DOHH2 (cell line): ENCODE measurements around the gene MAMDC4.

Source experiments
- H3F3A ChIP-seq: fragments of 200-600 bp; sonication (generic), shearing (Covaris generic); 2 replicates; pipeline ENCODE4 v1.6.0; 2016; ENCODE audit warnings: antibody characterized with exemption, mild to moderate bottlenecking; ENCODE audit not compliant: control insufficient read depth, insufficient read depth
- H3K27ac ChIP-seq: fragments of 200-600 bp; sonication (generic); 2 replicates; pipeline ENCODE4 v1.5.1; 2014; ENCODE audit warnings: low read depth, mild to moderate bottlenecking, low read length, moderate library complexity
- H3K27me3 ChIP-seq: fragments of 200-600 bp; sonication (generic); 2 replicates; pipeline ENCODE4 v1.6.1; 2014; ENCODE audit warnings: mild to moderate bottlenecking, low read length, mixed read lengths; ENCODE audit not compliant: control insufficient read depth
- H3K36me3 ChIP-seq: fragments of 200-600 bp; sonication (generic); 2 replicates; pipeline ENCODE4 v1.6.1; 2014; ENCODE audit warnings: mild to moderate bottlenecking, low read length, moderate library complexity, mixed read lengths; ENCODE audit not compliant: control insufficient read depth
- H3K4me1 ChIP-seq: fragments of 200-600 bp; sonication (generic); 2 replicates; pipeline ENCODE4 v1.6.1; 2014; ENCODE audit warnings: mild to moderate bottlenecking, low read length, mixed read lengths; ENCODE audit not compliant: control insufficient read depth
- H3K4me2 ChIP-seq: fragments of 200-600 bp; sonication (generic); 2 replicates; pipeline ENCODE4 v1.6.0; 2014; ENCODE audit warnings: mild to moderate bottlenecking, low read length, moderate library complexity
- H3K4me3 ChIP-seq: fragments of 200-600 bp; sonication (generic); 2 replicates; pipeline ENCODE4 v1.5.1; 2014; ENCODE audit warnings: mild to moderate bottlenecking, low read length, mixed read lengths
- H3K79me2 ChIP-seq: fragments of 200-600 bp; sonication (generic); 2 replicates; pipeline ENCODE4 v1.6.1; 2014; ENCODE audit warnings: mild to moderate bottlenecking, low read length, mixed read lengths; ENCODE audit not compliant: control insufficient read depth
- H3K9me2 ChIP-seq: fragments of 200-600 bp; sonication (generic); replicated peaks from 2 replicates; pipeline ENCODE4 v1.6.1; 2014; ENCODE audit warnings: mild to moderate bottlenecking, low read length, mixed read lengths; ENCODE audit not compliant: control insufficient read depth
- H3K9me3 ChIP-seq: fragments of 200-600 bp; sonication (generic); 2 replicates; pipeline ENCODE4 v1.6.1; 2014; ENCODE audit warnings: antibody characterized with exemption, low read length, mixed read lengths; ENCODE audit not compliant: control insufficient read depth, insufficient read depth
- H4K20me1 ChIP-seq: fragments of 200-600 bp; sonication (generic); 2 replicates; pipeline ENCODE4 v1.6.0; 2014; ENCODE audit warnings: low read depth, mild to moderate bottlenecking, antibody characterized with exemption, low read length, moderate library complexity; ENCODE audit not compliant: control insufficient read depth, insufficient read depth
- CTCF ChIP-seq: fragments of 200-600 bp; sonication (generic); IDR thresholded peaks from one replicate; pipeline ENCODE4 v1.5.1; 2014; ENCODE audit warnings: antibody characterized with exemption, mild to moderate bottlenecking, low read depth, low read length; ENCODE audit not compliant: poor library complexity, severe bottlenecking
- EZH2phosphoT487 ChIP-seq: fragments of 200-600 bp; sonication (generic); IDR thresholded peaks from 2 replicates; pipeline ENCODE4 v1.6.1; 2017; ENCODE audit warnings: borderline replicate concordance, mild to moderate bottlenecking, antibody characterized with exemption, low read length, moderate library complexity, mixed read lengths

MAMDC4 gene

GRCh38 chr9:136854113-136854841, 2.1 kb downstream of the MAMDC4 start:
- Histone ChIP-seq H3K36me3 (peaks cover 21% of the 10 kb centered on the region; the same call in 1 of the 2 replicates), H3K27ac (no peak overlapping the region), H3K4me2 (no peak overlapping the region), H3K79me2 (peaks cover 4% of the 10 kb centered on the region; the same call in 1 of the 2 replicates), H3K4me3 (no peak overlapping the region), H3K4me1 (peaks cover 11% of the 10 kb centered on the region), H3K9me2 (no peaks in the 10 kb centered on the region), H3K9me3 (no peaks in the 10 kb centered on the region), H3K27me3 (no peaks in the 10 kb centered on the region), H4K20me1 (peaks cover 6% of the 10 kb centered on the region; the same call in 1 of the 2 replicates), H3F3A (no peaks in the 10 kb centered on the region)
- TF ChIP-seq CTCF: no peak
- no peak for TF ChIP-seq EZH2phosphoT487

GRCh38 chr9:136854842-136855460, 2.8 kb downstream of the MAMDC4 start:
- H3F3A ChIP-seq: no peaks in the 10 kb centered on the region
- peaks cover under 1% of the 10 kb centered on the region; the same call in 1 of the 2 replicates for H3K79me2 ChIP-seq
- peaks cover 2% of the 10 kb centered on the region; the same call in 1 of the 2 replicates for H4K20me1 ChIP-seq
- peaks cover 7% of the 10 kb centered on the region for H3K4me1 ChIP-seq
- H3K27me3 ChIP-seq: no peaks in the 10 kb centered on the region
- no peak for TF ChIP-seq CTCF
- TF ChIP-seq EZH2phosphoT487: no peak
- no peak overlapping the region for H3K4me3 ChIP-seq
- no peak overlapping the region for H3K27ac ChIP-seq
- H3K4me2 ChIP-seq: no peak overlapping the region
- H3K9me3 ChIP-seq: no peaks in the 10 kb centered on the region
- peaks cover 20% of the 10 kb centered on the region; the same call in 1 of the 2 replicates for H3K36me3 ChIP-seq
- H3K9me2 ChIP-seq: no peaks in the 10 kb centered on the region

GRCh38 chr9:136855461-136856078, 3.4 kb downstream of the MAMDC4 start:
- H3K4me1 ChIP-seq: peaks cover 6% of the 10 kb centered on the region
- TF ChIP-seq EZH2phosphoT487 (no peak), CTCF (no peak)

More at GRCh38 chr9:136855461-136856078, 3.4 kb downstream of the MAMDC4 start:
- H4K20me1 ChIP-seq: no peaks in the 10 kb centered on the region
- peaks cover 14% of the 10 kb centered on the region; the same call in 1 of the 2 replicates for H3K36me3 ChIP-seq
- H3K9me2 ChIP-seq: no peaks in the 10 kb centered on the region
- no peaks in the 10 kb centered on the region for H3F3A ChIP-seq
- no peaks in the 10 kb centered on the region for H3K9me3 ChIP-seq
- no peaks in the 10 kb centered on the region for H3K27me3 ChIP-seq
- H3K4me3 ChIP-seq: no peak overlapping the region
- H3K79me2 ChIP-seq: no peaks in the 10 kb centered on the region
- H3K27ac ChIP-seq: no peak overlapping the region
- H3K4me2 ChIP-seq: no peak overlapping the region
